Left renal cortex interstitium (tissue), 4 donors: ENCODE data around the gene TMIE. TPM values are rescaled to one million over a fixed set of nuclear protein-coding genes. Genes with fewer than 3 reads are reported as not detected.

ENCODE experiments used
- DNase-seq, 4 donors: peaks; one replicate each; pipeline ENCODE4 v3.0.0-alpha.2; 2013; ENCODE audit warnings: low read depth in 4 of 4, low spot score in 2 of 4, missing footprints in 1 of 4
- polyA plus RNA-seq, 4 donors: library from polyadenylated mRNA; unstranded; fragments of 120-200 nt; gene quantifications; one replicate each; pipeline ENCODE4 v1.2.1, GENCODE V29; 2013; ENCODE audit not compliant: insufficient read length in 4 of 4

Gene TMIE
- polyA plus RNA-seq, 4 donors, result 0.73 to 1.2 (median 1.1) TPM

DNA sequence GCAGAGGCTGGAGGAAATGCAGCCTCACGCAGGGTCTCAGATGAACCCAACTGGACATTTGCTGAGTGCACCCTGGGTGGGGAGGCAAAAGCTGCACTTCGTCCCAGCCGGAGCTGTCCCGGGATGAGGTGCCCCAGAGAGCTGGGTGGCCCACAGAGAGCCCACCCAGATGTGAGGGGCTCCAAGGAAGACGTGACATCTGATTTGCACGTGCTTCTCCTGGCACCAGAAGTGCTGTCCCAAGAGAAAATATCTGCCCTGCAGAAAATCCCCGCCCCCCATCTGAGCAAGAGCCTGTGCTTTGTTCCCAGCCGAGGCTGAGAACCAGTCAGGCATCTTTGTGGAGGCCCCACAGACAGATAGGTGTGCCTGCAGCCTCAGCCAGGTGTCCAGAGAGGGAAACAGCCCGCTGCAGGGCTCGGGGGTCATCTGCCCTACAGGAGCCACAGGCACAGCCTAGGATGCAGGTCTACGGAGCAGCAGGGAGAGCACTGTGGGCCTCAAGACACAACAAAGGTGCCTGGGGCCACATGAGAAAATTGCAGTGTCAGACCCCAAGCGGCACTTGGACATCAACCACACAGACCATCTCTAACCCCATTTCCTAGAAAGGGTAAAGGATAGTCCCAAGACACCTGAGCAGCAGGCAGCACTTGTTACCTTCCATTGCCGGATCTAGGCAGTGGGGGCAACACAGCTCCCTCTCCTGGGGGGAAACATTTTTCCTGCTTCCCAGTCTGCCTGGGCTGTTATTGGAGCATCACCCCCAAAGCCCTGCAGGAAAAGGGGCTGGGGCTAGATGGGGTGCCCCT is 5.8 kb downstream of the TMIE start:
- DNase-seq, result no peak

DNA sequence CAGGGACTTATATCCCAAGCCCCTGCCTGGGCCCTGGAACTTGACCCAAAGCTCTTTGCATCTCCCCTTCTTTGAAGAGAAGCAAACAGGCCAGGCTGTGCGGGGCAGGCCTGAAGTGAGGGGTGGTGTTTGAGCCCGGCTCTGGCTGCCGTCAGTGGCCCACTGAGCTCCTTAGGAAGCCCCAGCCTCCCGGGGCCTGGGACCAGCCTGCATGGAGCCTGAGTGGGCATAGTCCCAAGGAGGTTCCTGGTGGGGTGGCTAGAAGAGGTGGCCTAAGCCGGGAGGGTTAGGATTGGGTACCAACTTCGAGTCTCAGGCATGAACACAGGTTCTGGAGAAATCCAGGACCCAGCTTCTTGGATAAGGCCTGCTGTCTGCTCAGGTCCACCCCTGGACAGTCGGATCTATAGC is 6.4 kb downstream of the TMIE start:
- no peak for DNase-seq

DNA sequence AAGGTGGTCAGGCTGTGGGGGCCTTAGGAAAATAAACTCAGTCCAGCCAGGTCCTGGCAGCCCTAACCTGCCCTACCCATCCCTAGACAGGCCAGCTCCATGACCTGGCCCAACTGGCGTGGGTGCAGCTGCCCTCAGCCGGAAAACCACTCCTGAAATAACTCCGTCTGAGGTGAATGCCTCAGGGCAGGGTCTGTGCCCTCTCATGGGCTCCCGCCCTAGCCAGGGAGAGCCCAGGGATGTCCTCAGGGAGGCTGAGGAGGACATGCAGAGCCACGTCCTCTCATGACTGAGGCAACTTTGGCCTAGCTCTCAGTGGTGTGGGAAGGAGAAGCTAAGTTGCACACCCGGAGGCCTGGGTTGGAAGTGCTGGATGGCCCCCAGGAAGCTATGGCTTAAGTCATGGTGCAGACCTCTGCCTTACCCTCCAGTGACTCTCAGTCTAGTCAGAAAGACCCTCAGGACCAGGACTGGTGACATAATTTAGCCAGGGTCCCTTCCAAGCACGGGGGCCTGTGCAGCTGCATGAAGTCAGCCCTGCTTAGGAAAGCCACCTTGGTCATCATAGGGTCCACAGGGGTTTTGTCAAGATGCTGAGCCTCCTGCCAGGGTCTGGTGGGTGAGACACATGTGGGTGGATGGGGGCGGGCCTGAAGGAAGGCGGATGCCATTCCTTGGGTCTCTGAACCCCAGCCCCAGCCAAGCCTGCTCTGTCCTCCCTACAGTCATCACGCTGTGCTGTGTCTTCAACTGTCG is 7.4 kb downstream of the TMIE start:
- no peak for DNase-seq

GRCh38 chr3:46709157-46709654 is 8.0 kb downstream of the TMIE start:
- no peak for DNase-seq

- DNase-seq, result no peak
Measured at GRCh38 chr3:46709721-46710120, 8.5 kb downstream of the TMIE start.

- DNase-seq, result no peak
Measured at GRCh38 chr3:46710229-46710628, 9.0 kb downstream of the TMIE start.

- no peak for DNase-seq
Measured at GRCh38 chr3:46710671-46711295, 9.6 kb downstream of the TMIE start.

DNA sequence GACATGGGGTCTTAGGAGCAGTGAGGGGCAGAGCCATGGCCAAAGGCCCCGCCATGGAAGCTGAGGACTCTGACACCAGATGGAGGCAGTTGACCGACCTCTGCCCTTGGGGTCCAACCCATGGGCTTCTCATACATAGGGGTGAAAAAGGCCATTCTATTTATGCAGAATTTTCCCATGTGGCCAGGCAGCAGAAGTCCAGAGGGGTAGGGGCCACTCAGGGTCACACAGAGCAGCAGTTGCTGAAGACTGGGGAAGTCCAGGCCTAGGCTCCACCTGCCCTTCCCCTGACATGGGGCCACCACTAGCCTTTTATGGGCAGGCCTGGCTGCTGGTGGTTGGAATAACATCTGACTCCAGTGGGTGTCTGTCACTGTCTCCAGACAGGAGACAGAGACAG is 10.1 kb downstream of the TMIE start:
- no peak for DNase-seq

DNA sequence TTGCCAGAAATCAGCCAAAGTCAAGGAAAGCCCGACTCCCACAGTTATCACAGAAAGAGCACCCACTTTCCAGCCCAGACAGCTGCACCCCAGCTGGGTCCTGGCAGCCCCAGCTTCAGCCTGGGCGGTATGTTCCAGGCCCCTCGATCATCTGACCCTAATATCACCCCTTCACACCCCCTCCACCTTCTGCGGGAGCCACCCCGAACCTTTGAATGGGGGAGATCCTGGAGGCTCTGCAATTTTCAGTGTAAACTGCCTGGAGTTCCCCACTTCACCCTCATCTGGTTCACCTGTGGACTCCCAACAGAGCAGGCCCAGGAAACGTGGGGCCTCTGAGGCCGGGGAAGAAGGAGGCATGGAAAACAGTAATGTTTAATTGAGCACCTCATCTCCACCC is 10.6 kb downstream of the TMIE start:
- DNase-seq, result no peak

GRCh38 chr3:46712191-46713049 is 11.2 kb downstream of the TMIE start:
- DNase-seq, result no peak

DNA sequence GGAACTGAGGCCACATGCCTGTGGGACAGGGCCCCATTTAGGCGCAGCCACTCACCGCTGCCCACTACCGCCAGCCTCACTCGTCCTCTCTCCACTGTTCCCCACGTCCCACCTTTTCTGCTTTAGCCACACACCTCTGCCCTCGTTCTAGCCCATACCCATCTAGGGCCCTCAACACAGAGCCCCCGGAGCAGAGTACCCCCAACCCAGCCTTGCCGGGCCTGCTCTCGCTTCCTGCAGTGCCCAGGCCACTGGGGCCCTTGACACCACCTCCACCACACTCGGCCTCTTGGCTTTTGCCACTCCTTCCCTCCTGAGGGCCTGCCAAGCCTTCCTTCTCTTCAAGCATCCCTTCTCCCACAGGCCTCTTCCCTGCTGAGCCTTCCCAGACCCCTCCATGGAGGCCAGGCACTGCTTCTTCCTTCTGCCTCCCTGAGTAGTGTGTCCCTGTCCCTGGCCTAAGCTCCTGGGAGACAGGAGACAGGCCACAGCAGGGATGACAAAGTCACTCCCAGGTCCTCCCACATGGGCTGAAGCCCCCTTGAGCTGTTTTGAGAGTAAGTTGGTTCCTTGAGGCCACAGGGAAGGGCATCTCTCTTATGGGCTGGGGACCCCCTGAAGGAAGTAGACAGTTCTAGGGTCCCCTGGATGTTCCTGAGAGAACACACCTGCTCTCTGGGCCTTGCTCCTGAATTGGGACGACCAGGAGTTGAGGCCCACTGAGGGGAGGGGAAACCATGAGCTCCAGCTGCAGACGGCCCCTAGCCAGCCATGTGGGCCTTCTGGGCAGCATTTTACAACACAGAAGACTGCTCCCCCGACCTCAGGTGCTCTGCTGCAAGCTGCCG is 12.1 kb downstream of the TMIE start:
- DNase-seq, result no peak

DNA sequence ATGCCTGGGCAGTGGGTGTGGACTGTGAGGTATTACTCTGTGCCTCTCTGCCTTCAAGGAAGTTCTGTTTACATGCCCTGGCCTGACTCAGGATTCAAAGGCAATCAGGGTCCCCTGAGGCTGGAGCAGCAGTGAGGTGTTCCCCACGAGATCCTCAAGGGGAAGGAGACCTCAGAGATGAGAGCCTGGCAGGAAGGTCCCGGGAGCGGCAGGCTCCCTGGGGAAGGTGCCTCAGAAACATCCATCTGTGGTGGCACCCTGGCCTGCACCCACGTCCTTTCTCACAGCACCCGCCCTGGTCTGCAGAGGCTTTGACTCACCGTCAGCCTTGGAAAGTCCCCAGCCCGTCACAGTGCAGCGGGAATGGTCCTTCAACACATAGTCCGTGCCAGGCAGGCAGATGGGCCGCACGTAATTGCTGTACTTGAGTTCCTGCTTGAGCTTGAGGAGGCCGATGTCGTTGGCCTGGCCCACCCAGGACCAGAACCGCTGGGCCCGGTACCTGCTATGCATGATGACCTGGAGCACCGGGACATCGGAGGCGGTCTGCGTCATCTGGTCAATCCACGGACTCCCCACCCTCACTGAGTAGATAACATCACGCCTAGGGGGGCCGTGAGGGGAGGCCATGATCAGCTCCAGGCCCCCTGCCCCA is 12.8 kb downstream of the TMIE start:
- DNase-seq, result no peak

DNA sequence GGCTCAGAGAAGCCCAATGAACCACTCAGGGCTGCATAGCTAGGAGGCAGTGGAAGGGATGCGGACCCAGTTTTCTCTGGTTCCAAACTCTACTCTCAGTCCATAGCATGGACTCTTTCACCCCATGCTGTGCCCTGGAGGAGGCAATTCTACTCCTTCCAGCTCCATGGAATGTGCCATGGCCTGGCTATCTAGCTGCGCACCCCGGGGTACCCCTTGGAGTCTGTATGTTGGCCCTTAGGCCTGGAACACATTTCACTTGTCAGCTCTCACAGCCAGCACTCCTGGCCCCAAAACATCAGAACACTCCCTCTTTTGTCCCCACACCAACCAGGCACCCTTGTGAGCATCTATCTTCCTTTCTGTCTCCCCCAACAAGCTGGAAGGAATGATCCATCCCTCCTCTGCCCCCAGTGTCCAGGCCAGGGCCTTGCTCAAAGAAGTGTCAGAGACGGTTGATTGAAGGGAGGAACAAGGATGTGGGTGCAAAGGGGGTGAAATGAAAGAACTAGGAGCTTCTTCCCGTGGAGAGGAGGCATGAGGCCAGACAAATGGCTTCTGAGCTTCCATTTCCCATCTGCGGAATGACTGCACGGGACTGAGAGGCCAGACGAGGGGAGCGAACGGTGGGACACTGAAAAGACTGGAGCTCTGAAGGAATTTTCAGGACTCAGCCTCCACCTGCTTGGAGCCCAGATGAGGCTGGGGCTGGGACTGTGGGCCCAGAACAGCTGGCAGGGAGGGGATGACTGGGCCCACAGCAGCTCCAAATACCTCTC is 13.7 kb downstream of the TMIE start:
- no peak for DNase-seq

- DNase-seq, result no peak
Measured at GRCh38 chr3:46715507-46716175, 14.4 kb downstream of the TMIE start.

- no peak for DNase-seq
Measured at GRCh38 chr3:46716461-46717441, 15.6 kb downstream of the TMIE start.

- DNase-seq, result no peak
Measured at GRCh38 chr3:46717447-46718231, 16.4 kb downstream of the TMIE start, which contains the start of gene PRSS50. PRSS50 (minus strand) TSS chr3:46717869; CDS start chr3:46717824, 45 bp downstream.
